HG02884 (cell line): ENCODE results near the gene ZFP91.

Source experiments
- ATAC-seq: cut with Tn5 transposase; IDR thresholded peaks from one replicate; pipeline ENCODE4 v1.9.1; 2021; ENCODE audit warnings: mild to moderate bottlenecking, moderate library complexity; ENCODE audit not compliant: unreplicated experiment

The ZFP91 gene

DNA sequence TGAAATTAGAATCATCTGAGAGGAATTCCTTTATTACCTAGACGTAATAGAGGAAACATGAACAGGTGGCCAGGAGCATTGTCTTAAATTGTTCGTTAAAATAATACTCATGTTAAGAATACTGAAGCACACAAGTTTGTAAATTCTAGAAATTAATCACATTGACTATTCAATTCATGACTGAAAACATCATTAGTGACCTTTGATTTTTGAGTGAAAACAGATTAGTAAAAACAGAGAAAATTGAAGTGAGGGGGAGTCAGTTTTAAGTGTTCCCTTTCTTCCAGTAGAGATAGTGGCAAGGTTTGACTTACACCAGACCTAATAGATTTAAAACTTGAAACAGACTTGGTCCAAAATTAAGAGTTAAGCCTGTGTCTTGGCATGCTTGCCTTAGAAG lies 1.4 kb downstream of the ZFP91 start:
- no peak for ATAC-seq

DNA sequence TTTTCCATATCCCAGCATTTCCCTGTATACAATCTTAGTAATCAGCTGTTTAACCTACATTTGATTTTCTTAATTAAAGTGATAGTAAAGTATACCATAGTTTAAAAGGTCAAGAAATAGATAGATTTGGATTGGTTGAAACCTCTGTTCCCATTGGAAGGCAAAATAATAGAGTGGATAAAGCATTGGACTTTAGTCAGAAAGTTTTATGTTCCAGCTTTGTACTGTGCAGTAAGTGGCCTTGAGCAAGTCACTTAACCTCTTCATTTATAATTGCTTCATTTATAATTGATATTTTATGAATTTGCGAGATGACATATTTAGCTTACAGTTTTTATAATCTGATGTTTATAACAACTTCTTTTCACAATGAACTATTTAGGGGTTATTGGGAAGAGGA lies 3.6 kb downstream of the ZFP91 start:
- ATAC-seq = no peak

DNA sequence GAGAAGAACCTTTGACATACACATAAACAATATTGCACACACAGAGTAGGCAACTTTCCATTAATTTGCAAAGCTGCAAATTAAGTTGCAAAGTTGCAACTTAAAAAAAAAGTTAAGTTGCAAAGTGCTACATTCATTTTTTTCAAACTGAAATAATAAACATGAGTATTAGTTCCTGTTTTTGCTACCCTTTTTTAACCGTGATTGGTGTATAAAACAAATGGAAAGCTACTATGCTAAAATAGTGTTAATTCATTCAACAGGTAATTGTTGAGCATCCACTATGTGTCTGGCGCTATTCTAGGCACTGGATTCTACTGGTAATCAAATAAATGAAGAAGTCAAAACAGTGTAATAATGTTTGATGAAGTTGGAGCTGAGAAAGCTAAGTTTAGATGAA lies 8.1 kb downstream of the ZFP91 start:
- ATAC-seq = no peak

- no peak for ATAC-seq
These were observed 12.8 kb downstream of the ZFP91 start for GRCh38 chr11:58591659-58592058.

DNA sequence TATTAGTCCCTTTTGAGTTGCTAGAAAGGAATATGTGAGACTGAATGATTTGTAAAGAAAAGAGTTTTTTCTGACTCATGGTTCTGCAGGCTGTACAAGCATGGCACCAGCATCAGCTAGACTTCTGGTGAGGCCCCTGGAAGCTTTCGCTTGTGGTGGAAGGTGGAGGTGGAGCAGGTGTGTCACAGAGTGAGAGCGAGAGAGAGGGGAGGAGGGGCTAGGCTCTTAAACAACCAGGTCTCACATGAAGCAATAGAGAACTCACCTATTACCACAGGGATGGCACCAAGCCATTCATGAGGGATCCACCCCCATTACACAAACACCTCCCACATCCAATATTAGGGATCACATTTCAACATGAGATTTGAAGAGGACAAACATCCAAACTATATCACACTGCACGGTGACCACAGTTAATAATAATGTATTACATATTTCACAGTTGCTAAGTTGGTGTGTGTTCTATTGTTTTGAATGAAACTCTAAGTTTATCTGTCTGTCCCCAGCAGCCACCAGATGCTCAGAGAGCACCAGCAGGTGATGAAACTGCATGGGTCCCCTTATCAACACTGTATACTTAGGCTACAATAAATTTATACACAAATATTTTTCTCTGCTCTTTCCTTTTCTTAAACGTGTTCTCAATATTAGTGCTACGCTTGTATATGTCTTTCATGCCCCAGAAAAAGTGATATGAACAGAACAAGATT lies 14.1 kb downstream of the ZFP91 start:
- no peak for ATAC-seq

GRCh38 chr11:58594826-58595225 lies 16.0 kb downstream of the ZFP91 start:
- ATAC-seq = no peak

GRCh38 chr11:58596621-58597020 lies 17.8 kb downstream of the ZFP91 start:
- ATAC-seq = no peak

- no peak for ATAC-seq
These were observed 18.8 kb downstream of the ZFP91 start for GRCh38 chr11:58597486-58598144.

GRCh38 chr11:58600510-58600909 lies 21.6 kb downstream of the ZFP91 start:
- ATAC-seq = no peak

- no peak for ATAC-seq
These were observed 28.3 kb downstream of the ZFP91 start for GRCh38 chr11:58606930-58607714.

DNA sequence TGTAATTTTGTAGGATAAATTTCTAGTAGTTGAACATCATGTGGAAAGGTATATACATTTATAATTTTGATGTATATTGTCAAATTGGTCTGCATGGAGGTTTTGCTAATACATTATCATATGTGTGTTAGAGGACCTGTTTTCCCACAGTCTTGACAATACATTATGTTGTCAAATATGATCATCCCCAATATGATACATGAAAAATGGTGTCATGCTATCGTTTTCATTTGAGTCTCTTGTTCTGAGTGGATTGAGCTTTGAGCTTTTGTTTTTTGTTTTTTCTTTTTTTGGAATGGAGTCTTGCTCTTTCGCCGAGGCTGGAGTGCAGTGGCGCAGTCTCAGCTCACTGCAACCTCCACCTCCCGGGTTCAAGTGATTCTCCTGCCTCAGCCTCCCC lies 29.5 kb downstream of the ZFP91 start:
- ATAC-seq = no peak

GRCh38 chr11:58609723-58610122 lies 30.9 kb downstream of the ZFP91 start:
- ATAC-seq = no peak

DNA sequence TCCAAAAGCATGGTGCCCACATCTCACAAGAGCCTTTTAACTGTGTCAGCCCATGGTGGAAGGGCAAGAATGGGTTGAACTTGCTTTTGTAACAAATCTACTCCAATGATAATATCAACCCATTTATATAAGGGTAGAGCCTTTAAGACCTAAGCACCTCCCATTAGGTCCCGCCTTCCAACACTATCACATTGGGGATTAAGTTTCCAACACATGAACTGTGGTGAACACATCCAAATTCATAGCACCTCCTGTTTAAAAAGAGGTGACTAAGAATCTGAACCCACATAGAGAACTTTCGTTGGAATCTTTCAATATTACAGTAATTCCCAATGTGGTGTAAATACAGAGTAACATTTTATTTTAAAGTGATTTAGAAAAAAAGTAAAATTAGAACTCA lies 34.4 kb downstream of the ZFP91 start:
- ATAC-seq = no peak

DNA sequence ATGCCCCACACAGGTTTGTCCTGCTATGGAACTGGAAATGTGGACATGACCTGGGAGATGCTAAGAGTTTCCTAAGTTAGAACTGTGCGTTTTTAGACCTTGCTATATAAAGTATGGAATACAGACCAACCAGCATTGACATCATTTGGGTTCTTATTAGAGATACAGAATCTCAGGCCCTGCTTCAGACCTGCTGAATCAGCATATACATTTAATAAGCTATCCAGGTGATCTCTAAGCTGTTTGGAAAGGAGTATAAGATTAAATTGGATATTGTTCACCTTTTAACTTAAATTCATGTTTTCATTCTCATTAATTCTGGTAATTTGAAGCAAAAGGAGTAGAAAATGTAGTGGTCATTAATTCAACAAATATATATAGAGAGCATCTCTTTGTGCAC lies 36.7 kb downstream of the ZFP91 start:
- no peak for ATAC-seq

GRCh38 chr11:58616594-58616993 lies 37.7 kb downstream of the ZFP91 start:
- no peak for ATAC-seq

DNA sequence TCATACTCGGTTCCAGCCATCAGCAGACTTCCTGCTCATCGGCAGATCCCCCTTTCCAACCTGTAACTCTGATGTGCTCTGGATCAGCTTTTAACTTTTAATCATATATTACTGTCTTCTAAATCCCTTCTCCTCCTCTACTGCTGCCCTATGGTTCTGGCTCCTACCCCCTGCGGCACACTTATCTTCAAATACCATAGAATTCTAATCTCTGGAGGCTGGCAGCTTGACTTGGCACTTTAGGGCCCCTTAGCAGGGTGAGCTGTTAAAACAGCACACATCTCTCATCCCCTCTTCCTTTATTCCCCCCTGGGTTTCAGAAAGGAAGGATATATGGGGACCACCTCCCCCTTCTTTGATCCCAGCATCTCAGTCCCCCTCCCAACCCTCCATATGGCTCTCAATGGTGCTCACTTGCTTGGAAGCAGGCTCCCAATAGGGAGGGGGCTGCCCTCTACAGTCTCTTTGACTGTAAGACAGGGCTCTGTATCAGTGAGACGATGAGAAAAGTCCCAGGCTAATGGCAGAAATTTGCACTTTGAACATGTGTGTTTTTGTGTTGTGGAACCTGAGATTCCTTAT lies 39.2 kb downstream of the ZFP91 start:
- ATAC-seq = no peak

- ATAC-seq = no peak
These were observed 42.9 kb downstream of the ZFP91 start for GRCh38 chr11:58621586-58622262.

GRCh38 chr11:58622344-58622743 lies 43.5 kb downstream of the ZFP91 start, which contains the start of gene CNTF:
CNTF (plus strand) TSS chr11:58622665; CDS start chr11:58622753, 88 bp downstream.
- no peak for ATAC-seq

DNA sequence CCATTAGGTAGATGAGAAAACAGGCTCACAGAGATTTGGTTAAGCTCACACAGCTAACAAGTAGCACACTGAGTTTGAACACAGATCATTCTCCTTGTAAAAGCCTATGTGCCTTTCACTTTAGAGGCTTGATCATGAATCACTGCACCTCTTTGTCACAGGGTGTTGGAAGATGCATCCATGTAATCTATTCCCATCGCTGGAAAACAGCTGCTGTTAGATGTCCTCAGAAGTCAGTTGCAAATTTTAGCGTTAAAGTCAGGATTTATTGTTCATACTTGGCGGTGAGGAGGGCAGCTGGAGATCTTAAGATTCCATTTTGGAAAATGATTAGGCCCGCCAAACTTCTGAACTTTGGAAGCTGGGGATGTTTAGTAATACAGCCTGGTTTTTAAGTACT lies 46.2 kb downstream of the ZFP91 start:
- no peak for ATAC-seq

GRCh38 chr11:58625826-58626460 lies 47.1 kb downstream of the ZFP91 start:
- no peak for ATAC-seq
